Measurements from ENCODE around the gene CEP83. TPM values are rescaled to one million over a fixed set of nuclear protein-coding genes. Genes with fewer than 3 reads are reported as not detected.

Gene CEP83
- total and polyA plus RNA-seq, 2 donors (not counting 1 experiment from before 2014, with no cell fraction given) = 4.0 to 24.8 TPM

GRCh38 chr12:94308612-94309011 lies 151.1 kb downstream of the CEP83 start:
- Mint-ChIP-seq H3K4me3 (no peak overlapping the region), H3K27ac (peak overlapping the region; percentile 7), H3K9me3 (ENCODE audit: insufficient read depth) (no peaks in the 10 kb centered on the region), H3K4me1 (peaks cover 26% of the 10 kb centered on the region), H3K27me3 (no peaks in the 10 kb centered on the region)
- H3K4me2 ChIP-seq (replicated peaks; ENCODE audit: low read depth, low read length, poor library complexity, severe bottlenecking) = no peak overlapping the region
- peaks cover 16 to 23% of the 10 kb centered on the region in 2 experiments for H3K36me3 ChIP-seq (replicated peaks in 1 of 2; ENCODE audit: control extremely low read depth in 1 of 2, control insufficient read depth in 1 of 2, extremely low read depth in 1 of 2, insufficient read depth in 2 of 2, low read length in 1 of 2)
- H3K27me3 ChIP-seq (replicated peaks in 1 of 4; ENCODE audit: control extremely low read depth in 1 of 4, control insufficient read depth in 3 of 4, insufficient read depth in 4 of 4, low read length in 3 of 4) = no peaks in the 10 kb centered on the region
- no peaks in the 10 kb centered on the region for H4K20me1 ChIP-seq (ENCODE audit: control insufficient read depth, insufficient read depth, low read length, poor library complexity, severe bottlenecking)
- TF ChIP-seq EZH2 (IDR thresholded peaks at IDR 0.05; ENCODE audit: borderline replicate concordance, insufficient read depth, low read depth, low read length, poor library complexity, severe bottlenecking) = no peak
- no peak for TF ChIP-seq CTCF (IDR thresholded peaks at IDR 0.05)
- CTCF ChIA-PET = no interaction called here
- WGBS (ENCODE audit: insufficient coverage) = no CpG with 5 or more reads among the region's 2 CpGs
- H3K9ac ChIP-seq (ENCODE audit: low read length) = no peak overlapping the region
- no peak overlapping the region for H3K4me3 ChIP-seq (ENCODE audit: control extremely low read depth in 1 of 5, extremely low read depth in 1 of 5, insufficient read depth in 1 of 5, low read depth in 2 of 5, low read length in 4 of 5)
- H3K79me2 ChIP-seq (ENCODE audit: control insufficient read depth, insufficient read depth, low read length) = no peaks in the 10 kb centered on the region
- POLR2A ChIA-PET = interaction anchor here (0.7 kb wide), 1 partner anchor 35 kb away, joined by 3 read pairs; no protein-coding TSS in a partner anchor
- peaks cover 0 to 1% (median 0%) of the 10 kb centered on the region in 3 donors for H3K9me3 ChIP-seq (ENCODE audit: control extremely low read depth in 1 of 3, control insufficient read depth in 2 of 3, insufficient read depth in 1 of 3, low read length in 2 of 3)
- intact Hi-C loops (cut with micrococcal nuclease) = no loop called here
- peaks cover 0 to 12% of the 10 kb centered on the region in 2 donors for H3K4me1 ChIP-seq (ENCODE audit: control insufficient read depth in 2 of 2, insufficient read depth in 2 of 2, low read length in 2 of 2)
- ATAC-seq (ENCODE audit: low read depth) (no peak), DNase-seq (no peak)
- H3K27ac ChIP-seq (ENCODE audit: low read length in 2 of 2) = no peak overlapping the region
- H2AFZ ChIP-seq (ENCODE audit: insufficient read depth, low read depth, low read length, poor library complexity, severe bottlenecking) = no peak overlapping the region

GRCh38 chr12:94305130-94305957 lies 154.3 kb downstream of the CEP83 start:
- Histone ChIP-seq H3K27ac (ENCODE audit: low read length in 2 of 2) (peak overlapping the region; percentile 2 to 8), H3K27me3 (replicated peaks in 1 of 4; ENCODE audit: control extremely low read depth in 1 of 4, control insufficient read depth in 3 of 4, insufficient read depth in 4 of 4, low read length in 3 of 4) (no peaks in the 10 kb centered on the region), H3K9me3 (ENCODE audit: control extremely low read depth in 1 of 3, control insufficient read depth in 2 of 3, insufficient read depth in 1 of 3, low read length in 2 of 3) (peaks cover 0 to 1% (median 0%) of the 10 kb centered on the region in 3 donors), H3K4me1 (ENCODE audit: control insufficient read depth in 2 of 2, insufficient read depth in 2 of 2, low read length in 2 of 2) (peaks cover 0 to 12% of the 10 kb centered on the region in 2 donors), H3K4me2 (replicated peaks; ENCODE audit: low read depth, low read length, poor library complexity, severe bottlenecking) (no peak overlapping the region), H4K20me1 (ENCODE audit: control insufficient read depth, insufficient read depth, low read length, poor library complexity, severe bottlenecking) (no peaks in the 10 kb centered on the region), H3K9ac (ENCODE audit: low read length) (no peak overlapping the region), H3K36me3 (replicated peaks in 1 of 2; ENCODE audit: control extremely low read depth in 1 of 2, control insufficient read depth in 1 of 2, extremely low read depth in 1 of 2, insufficient read depth in 2 of 2, low read length in 1 of 2) (peaks cover 20 to 45% of the 10 kb centered on the region in 2 experiments), H3K79me2 (ENCODE audit: control insufficient read depth, insufficient read depth, low read length) (no peaks in the 10 kb centered on the region), H2AFZ (ENCODE audit: insufficient read depth, low read depth, low read length, poor library complexity, severe bottlenecking) (no peak overlapping the region), H3K4me3 (ENCODE audit: control extremely low read depth in 1 of 5, extremely low read depth in 1 of 5, insufficient read depth in 1 of 5, low read depth in 2 of 5, low read length in 4 of 5) (no peak overlapping the region)
- ChIA-PET CTCF (interaction anchor here (0.9 to 1.2 kb wide), 2 partner anchors 20 to 204 kb away, joined by 3 read pairs; no protein-coding TSS in a partner anchor), POLR2A (no interaction called here)
- intact Hi-C loops (cut with micrococcal nuclease) = no loop called here
- Mint-ChIP-seq H3K4me3 (no peak overlapping the region), H3K9me3 (ENCODE audit: insufficient read depth) (no peaks in the 10 kb centered on the region), H3K4me1 (peaks cover 32% of the 10 kb centered on the region), H3K27me3 (no peaks in the 10 kb centered on the region), H3K27ac (peak overlapping the region; percentile 54)
- ATAC-seq (ENCODE audit: low read depth) = no peak
- WGBS (ENCODE audit: insufficient coverage) = 74% methylated on average over 6 of the region's 9 CpGs
- TF ChIP-seq CTCF (IDR thresholded peaks at IDR 0.05) (no peak), EZH2 (IDR thresholded peaks at IDR 0.05; ENCODE audit: borderline replicate concordance, insufficient read depth, low read depth, low read length, poor library complexity, severe bottlenecking) (no peak)
- DNase-seq = no peak
